Measurements from ENCODE around the gene ZNF581.

GRCh38 chr19:55619286-55619685 is 24.2 kb upstream of the ZNF581 start:
- no peak for TF ChIP-seq POLR2A (IDR thresholded peaks at IDR 0.05)
- TF ChIP-seq CTCF (IDR thresholded peaks at IDR 0.05 in 4 of 5, conservative IDR thresholded peaks at IDR 0.05 in 1 of 5), result no peak

Measured in gastrocnemius medialis (tissue), 4 donors.